ENCODE measurements around the gene ARHGAP18.

- no peak for TF ChIP-seq CTCF (IDR thresholded peaks at IDR 0.05)
- TF ChIP-seq POLR2A (IDR thresholded peaks at IDR 0.05) = no peak
Observed at GRCh38 chr6:129700666-129701065, 9.3 kb downstream of the ARHGAP18 start.

All from lower leg skin (tissue), 3 donors.